Caki2 (cell line): ENCODE results near the gene ANK3. TPM values are rescaled to one million over a fixed set of nuclear protein-coding genes. Genes with fewer than 3 reads are reported as not detected.
A peak's percentile ranks its signal among the peaks of the same experiment; 100 is the strongest.
"Not testable (repeated sequence)": the region's sequence is repeated elsewhere in the genome, so short reads cannot be mapped to it uniquely, and the experiment has no call there.

Experiments
- DNase-seq: peaks from one replicate; pipeline ENCODE4 v3.0.0-alpha.2; 2015; ENCODE audit warnings: low read depth
- in situ Hi-C: cut with HindIII; loops from 2 replicates; pipeline ENCODE4 v1.10.0; 2016; ENCODE audit warnings: low sequenced_read_pairs, low pct_unique_long_range_greater_than_20kb, mixed read lengths
- total RNA-seq: library from RNA; depleted of rRNA; stranded (reverse); fragments of >200 nt; shearing (Covaris generic); gene quantifications from 2 replicates; pipeline ENCODE4 v1.2.3, GENCODE V29; 2014; ENCODE audit warnings: low replicate concordance

The ANK3 gene
- total RNA-seq, 1 experiment from 2014 or later: 14.2 TPM

DNA sequence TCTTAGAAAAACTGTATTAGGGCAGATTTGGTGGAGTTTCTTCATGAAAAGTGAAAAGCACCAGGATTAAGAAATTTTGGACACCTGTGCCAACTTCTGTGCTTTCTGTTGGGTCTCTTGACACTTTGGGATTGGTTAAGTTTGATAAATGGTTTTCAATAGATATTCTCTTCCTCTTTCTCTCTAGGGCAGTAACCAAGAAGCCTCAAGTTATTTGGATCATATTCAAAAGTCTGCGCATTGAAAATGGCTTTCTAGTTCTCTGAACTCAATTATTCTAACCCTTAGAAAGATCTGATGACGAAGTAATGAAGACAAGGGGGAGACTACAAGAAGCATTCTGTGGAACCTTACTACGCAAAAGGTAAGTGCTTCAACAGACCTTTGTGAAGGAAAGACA, 339.3 kb downstream of the ANK3 start:
- in situ Hi-C loops: no loop called here
- no peak for DNase-seq

DNA sequence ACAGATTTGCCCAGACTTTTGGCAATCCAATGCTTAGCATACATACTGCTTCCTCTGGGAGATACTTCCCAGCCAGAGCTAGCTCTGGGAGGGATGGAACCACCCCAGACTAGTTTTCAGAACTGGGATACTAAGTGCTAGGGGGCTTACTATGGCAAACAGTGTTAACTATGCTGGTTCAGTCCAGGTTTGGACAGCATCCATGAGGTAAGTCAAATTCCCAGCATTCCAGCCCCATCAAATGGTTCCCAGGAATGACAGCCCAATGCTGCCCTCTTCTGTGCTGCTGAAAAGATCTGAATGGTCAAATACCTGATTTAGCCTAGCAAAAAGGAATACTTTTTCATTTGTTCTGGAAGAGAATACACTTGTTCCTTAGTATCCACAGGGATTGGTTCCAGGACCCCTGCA, 341.6 kb downstream of the ANK3 start:
- DNase-seq: peak; percentile 12
- in situ Hi-C loops: no loop called here

DNA sequence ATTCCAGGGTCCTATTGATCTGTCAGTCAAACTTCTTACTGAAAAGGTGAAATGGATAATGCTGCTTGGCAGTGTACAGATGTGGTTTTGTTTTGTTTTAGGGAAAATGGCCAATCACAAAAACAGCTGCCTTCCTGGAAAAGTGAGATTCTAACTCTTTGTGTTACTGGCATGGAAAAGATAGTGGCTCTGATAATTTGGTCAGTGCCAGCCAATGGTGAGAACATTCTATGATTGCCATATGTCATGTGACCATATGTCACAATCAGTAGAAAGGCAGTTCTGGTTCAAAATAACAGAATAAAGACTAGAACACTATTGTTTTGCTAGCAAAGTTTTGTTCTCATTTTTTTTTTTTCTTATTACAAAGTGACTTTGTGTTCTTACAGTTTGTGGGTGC, 344.1 kb downstream of the ANK3 start:
- DNase-seq: no peak
- in situ Hi-C loops: no loop called here

DNA sequence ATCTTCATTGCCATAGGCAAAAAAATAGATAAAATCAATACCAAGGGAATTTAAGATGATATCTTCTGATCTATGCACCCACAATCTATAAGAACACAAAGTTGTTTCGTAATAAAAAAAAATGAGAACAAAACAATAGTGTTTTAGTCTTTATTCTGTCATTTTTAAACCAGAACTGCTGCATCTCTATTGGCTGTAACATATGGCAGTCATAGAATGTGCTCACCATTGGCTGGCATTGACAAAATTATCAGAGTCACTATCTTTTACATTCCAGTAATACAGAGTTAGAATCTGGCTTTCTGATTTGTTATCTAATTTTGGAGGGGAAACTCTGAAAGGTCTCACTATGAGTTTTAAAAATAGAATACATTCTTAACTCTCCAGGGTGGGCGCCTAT, 344.7 kb downstream of the ANK3 start:
- no peak for DNase-seq
- in situ Hi-C loops: no loop called here

DNA sequence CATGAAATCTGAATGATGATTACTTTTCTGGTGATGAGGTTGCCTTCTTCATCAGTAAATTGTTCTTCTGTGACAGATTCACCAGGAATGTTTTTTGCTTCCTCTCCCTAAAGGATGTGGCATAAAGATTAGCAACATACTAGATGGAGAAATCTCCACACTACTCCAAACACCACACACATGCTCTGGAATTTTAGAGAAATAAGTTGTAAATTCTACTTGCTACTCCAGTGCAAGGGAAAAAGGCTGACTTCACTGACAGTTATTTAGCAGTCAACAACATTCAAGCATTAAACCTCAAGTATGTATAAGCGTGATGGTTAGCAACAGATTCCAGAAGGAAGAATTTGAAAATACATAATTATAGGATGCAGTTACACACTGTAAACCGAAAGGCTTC, 345.4 kb downstream of the ANK3 start:
- DNase-seq: no peak
- in situ Hi-C loops: no loop called here

DNA sequence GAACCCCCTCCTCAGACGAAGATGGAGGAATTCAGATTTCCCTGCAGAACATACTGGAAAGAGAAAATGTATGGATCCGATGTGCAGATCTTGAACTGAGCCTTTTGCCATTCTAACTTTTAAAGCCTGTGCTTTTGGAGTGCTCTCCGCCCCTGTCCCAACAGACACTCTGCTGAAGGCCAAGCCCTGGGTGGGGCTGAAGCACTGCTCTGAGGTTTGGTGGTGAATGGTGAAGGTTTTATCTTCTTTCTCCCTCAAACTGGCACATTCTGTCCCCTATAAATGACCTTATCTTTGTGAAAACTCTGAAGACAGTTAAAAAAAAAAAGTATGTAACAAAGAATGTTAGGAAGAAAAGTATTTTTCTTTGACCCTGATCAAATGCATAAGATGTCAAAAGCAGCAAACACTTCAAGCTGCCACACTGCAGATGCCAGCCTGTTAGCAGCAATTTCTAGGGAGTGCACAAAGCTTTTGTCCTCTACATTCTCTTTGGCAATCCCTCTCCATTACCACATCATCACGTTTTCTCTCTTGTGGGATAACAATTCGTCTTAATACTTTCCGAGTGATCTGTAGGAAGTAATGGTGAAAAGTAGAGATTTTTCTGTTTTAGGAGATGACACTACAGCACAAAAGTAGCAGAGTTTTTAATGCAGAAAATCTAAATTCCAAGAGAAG, 346.0 kb downstream of the ANK3 start:
- no peak for DNase-seq
- in situ Hi-C loops: no loop called here

DNA sequence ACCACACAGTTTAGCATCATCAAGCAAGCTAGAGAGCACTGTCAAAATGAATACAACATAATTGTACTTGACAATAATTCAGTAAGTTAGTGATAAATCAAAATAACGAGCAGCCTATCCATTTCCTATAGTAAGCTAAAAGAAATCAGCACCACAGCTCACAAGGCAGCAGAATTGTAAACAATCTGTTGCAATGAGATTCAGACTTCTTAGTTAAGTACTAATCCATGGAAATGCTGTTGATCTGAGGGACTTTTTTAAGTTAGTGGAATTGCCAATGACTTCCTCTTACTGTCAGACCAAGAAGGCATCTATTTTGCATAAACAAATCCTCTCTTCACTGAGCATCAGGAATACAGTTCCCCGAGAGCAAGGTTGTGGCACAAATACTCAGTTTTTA, 346.8 kb downstream of the ANK3 start:
- in situ Hi-C loops: no loop called here
- no peak for DNase-seq

DNA sequence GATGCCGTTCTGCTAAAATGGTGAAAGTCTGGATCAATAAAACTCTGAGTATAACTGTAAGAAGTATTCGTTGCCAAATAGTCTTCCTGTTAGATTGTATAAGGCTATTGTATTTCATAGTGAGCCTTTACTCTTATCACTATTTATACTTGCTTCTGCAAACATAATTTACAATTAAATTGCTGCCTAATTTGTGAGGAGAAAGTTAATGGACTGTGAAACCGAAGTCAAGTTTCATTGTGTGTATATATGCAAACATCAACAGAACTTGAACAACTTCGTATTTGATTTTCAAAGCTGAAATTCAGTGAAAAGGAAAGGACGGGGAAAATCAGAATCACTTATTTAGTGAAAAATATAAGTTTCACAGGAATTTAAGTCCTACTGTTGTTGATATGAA, 347.4 kb downstream of the ANK3 start:
- no peak for DNase-seq
- in situ Hi-C loops: no loop called here

DNA sequence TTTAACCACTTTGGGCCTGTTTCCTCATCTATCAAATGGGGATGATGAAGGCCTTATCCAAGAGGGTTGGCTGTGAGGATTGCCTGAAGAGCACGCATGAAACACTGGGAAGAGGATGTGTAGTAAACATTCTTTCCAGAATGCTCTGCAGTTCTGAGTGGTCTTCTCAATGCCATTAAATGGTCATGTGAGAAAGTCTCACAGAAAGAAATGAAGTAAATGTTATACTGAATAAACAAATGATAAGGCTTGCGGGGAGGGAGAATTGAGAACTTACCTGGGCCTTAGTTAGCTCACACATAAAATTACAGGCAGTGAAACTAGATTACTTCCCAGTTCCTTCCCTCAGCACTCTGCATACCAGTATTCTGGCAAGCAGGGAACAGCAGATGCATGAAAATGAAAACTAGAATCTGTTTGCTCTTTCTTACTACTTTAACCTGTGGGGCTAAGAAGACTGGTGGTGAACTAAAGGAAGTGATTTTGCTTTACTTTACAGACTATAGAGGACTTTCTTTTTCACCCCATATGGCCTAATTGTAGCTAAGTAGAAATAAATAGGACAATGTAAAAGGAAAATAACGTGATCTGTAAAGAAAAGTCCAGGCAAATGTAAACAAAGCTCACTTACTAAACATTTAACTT, 348.1 kb downstream of the ANK3 start:
- DNase-seq: no peak
- in situ Hi-C loops: no loop called here

DNA sequence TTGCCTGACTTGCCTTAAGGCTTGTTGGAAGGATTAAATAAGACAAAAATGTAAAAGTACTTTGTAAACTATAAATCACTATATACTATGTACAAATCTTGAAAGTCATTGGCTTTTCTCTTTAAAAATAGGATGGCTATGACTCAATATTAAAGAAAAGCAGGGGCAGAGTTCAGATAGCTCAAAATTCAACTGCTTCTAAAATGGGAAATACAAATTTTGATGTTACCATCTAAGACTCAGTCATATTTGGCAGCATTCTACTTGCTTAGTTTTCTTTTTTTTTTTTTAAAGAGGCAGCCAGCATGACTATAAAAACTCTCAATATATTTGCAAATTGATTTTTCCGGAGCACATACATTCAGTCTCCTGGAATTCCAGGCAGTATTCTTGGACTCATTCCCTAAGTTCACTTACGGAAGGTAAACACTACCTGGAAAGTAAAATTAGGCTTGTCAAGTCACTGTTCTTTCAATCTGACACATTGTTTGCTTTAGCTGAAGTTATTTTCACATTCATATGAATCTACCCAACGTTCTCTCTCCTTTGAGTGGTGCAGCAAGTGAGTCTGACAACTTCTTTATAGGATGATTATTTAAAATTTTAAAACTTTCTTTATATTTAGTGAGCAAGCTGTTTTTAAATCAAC, 349.5 kb downstream of the ANK3 start:
- no peak for DNase-seq
- in situ Hi-C loops: no loop called here

DNA sequence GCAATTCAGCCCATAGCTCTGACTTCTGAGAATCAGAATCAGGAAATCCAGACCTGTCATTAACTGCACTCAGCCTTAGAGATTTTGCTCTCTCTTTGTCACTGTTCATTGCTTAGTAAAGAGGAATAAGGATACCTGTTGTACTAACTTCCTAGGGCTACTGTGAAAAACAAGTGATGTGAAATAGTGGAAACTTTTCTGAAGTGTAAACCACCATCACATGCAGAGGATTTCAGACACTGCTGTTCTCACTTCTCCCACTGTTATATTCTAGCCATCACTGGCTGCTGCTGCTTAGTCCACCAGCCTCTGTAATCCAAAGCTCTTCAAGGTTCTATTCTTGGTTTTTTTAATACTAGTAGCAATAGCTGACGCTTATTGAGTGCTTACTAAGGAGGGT, 353.7 kb downstream of the ANK3 start:
- DNase-seq: no peak
- in situ Hi-C loops: no loop called here

DNA sequence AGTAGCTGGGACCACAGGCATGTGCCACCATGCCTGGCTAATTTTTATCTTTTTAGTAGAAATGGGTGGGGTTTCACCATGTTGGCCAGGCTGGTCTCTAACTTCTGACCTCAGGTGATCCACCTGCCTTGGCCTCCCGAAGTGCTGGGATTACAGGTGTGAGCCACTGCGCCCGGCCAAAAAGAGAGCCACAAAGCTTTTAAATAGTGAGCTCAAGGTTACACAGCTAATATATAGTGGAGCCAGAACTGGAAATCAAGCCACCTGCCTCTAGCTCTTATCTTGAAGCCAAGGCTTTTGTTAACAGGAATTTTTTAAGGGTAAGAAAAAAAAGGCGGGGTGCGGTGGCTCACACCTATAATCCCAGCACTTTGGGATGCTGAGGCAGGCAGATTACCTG, 354.3 kb downstream of the ANK3 start:
- DNase-seq, in situ Hi-C loops: not testable (repeated sequence)

DNA sequence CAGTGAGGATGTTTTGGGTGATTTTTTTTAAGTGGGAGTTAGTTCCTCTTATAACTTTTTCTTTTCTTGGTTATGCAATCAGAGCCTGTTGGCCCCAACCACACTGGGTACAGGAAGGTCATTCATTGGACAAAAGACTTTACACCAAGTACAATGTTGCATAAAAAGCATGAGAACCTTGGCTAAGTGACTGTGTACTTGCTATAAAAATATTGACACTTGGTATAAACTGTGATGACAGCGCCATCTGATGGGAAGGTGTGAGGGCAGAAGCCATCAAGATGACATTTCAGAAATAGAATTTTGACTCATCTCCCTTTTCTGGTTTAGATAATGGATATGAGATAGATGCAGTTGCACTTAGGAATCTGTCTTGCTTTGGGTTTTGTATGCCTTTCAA, 357.0 kb downstream of the ANK3 start:
- DNase-seq: peak; percentile 51
- in situ Hi-C loops: no loop called here

DNA sequence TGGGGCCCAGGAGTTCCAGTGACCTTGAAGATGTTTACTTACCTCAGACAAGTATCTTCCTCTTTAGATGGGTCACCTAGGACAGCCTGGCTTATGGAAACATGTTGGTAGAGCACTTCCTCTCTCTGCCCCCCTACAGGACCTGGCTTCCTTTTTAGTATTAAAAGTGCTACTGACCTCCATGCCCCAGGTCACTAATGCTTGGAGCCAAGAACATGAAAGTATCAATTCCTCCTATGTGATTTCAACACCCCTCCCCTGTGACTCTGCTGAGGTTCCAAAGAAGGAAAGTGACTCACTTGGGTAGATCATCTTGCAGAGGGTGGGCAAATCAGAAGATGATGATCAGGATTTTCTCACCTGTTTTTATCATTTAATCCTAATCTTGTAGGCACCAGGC, 358.0 kb downstream of the ANK3 start:
- in situ Hi-C loops: no loop called here

DNA sequence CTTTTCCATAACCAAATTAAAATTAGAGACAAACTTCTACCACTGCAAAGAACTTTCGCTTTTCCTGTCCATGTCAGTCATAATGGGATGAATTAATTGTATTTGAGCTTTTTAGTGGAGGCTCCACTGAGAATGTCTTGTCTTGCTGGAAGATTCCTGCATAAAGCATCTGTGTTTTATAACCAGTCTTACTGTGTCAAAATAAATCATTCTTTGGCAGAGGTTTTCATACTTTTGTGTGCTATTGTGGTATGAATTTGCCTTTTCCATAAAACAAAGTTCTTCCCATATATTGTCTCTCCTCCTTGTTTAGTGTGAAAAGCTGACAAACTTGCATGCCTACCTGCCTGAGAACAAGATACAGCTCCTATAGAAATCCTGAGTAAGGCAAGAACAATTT, 358.5 kb downstream of the ANK3 start:
- in situ Hi-C loops: no loop called here
- no peak for DNase-seq

More for the DNA sequence above, 358.0 kb downstream of the ANK3 start:
- no peak for DNase-seq

DNA sequence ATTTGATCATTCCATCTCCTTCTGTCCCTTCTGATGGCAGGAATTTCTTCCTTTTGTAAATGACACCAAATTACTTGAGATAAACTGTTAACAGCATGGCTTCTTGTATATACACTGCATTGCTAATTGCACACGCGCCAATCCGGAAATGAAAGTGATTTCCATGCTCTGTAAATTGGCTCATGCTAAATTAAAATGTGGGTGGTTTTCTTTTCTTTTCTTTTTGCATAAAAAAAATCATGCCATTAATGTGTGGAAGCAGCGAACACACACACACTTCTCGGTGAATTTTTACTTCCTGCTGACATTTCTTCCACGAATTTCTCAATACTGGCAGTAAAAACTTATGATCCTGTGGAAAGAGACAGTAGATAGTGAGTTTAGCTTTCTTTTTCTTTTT, 360.2 kb downstream of the ANK3 start:
- no peak for DNase-seq
- in situ Hi-C loops: no loop called here

DNA sequence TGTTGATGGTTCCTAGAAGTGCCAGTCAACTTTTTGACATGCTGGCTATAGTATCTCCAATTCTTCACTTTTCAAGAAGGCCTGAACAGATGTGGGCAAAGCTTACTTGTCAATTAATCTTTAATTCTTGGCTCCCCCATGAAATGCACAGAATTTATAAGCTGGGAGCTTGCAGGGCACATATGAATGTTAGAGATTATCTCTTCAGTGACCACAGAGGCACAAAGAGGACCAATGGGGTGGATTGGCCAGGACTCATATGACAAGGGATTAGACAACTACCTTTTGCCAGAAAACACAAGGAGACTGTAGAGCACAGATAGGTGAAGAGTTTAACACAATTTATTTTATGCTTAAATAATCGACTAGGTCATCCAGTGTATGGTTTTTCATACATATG, 361.6 kb downstream of the ANK3 start:
- in situ Hi-C loops: no loop called here

DNA sequence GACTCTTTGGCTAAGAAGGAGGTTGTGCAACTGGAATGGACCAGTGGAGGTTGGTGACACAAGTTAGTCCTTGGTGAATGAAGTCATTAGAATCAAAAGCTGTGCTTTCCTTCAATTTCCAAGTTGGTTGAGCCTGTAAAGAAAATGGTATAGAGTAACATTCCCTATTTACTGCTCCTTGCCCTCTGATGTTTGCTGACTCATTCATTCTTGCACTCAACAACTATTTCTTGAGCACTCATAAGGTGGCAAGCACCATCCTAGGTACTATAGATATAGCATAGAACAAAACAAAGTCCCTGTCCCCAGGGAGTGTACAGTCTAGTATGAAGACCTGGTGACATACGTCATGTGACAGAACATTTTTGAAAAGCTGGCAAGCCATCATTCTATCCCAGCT, 364.4 kb downstream of the ANK3 start:
- in situ Hi-C loops: no loop called here

More for the DNA sequence above, 361.6 kb downstream of the ANK3 start:
- no peak for DNase-seq

DNA sequence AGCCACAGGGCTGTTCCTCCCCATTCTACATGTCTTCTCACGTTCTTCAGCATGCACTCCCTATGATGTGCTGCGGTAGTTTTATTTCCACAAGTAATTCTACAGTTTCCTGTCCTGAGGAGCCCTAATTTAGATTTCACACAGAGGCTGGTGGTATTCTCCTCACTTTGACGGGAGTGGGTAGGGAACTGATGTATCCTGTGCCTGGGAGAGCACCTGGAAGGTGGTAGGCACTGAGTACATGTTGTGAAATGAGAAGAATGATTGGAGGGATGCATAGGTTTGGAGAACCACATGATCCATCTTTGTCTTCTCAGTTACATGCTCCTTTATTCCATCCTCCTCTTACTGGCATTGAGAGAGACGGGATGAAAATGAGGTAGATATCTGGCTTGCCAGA, 365.2 kb downstream of the ANK3 start:
- DNase-seq: no peak
- in situ Hi-C loops: no loop called here

More for the DNA sequence above, 364.4 kb downstream of the ANK3 start:
- DNase-seq: no peak
